Stimulated activated CD8-positive, alpha-beta memory T cell treated with anti-CD3 and anti-CD28 coated beads, Interleukin-12 subunit alpha, Interleukin-12 subunit beta, amount 100 ng/mL, for 4 hours (primary cell): ENCODE results near the gene ESPN.
"Not testable (repeated sequence)": the region's sequence is repeated elsewhere in the genome, so short reads cannot be mapped to it uniquely, and the experiment has no call there.

Experiments used
- DNase-seq: peaks from one replicate; pipeline ENCODE4 v3.0.0-alpha.2; 2020; ENCODE audit warnings: low read depth

ESPN gene

GRCh38 chr1:6428453-6428852, 3.9 kb downstream of the ESPN start:
- not testable (repeated sequence) for DNase-seq

GRCh38 chr1:6429660-6430411, 5.3 kb downstream of the ESPN start:
- DNase-seq = not testable (repeated sequence)

- not testable (repeated sequence) for DNase-seq
Measured at GRCh38 chr1:6431645-6432579, 7.3 kb downstream of the ESPN start.

GRCh38 chr1:6434186-6434585, 9.6 kb downstream of the ESPN start:
- DNase-seq = no peak

GRCh38 chr1:6435129-6435528, 10.6 kb downstream of the ESPN start:
- DNase-seq = no peak

- no peak for DNase-seq
Measured at GRCh38 chr1:6435547-6435946, 11.0 kb downstream of the ESPN start.

- not testable (repeated sequence) for DNase-seq
Measured at GRCh38 chr1:6436277-6436676, 11.7 kb downstream of the ESPN start.

GRCh38 chr1:6437012-6437700, 12.6 kb downstream of the ESPN start:
- DNase-seq = not testable (repeated sequence)

GRCh38 chr1:6438047-6438525, 13.5 kb downstream of the ESPN start:
- peak; percentile 41 for DNase-seq

- DNase-seq = peak; percentile 57
Measured at GRCh38 chr1:6440198-6441126, 15.9 kb downstream of the ESPN start.

- no peak for DNase-seq
Measured at GRCh38 chr1:6441586-6441985, 17.0 kb downstream of the ESPN start.

- no peak for DNase-seq
Measured at GRCh38 chr1:6443339-6444115, 19.0 kb downstream of the ESPN start.

- DNase-seq = no peak
Measured at GRCh38 chr1:6444377-6444776, 19.8 kb downstream of the ESPN start.

- DNase-seq = no peak
Measured at GRCh38 chr1:6445062-6445763, 20.6 kb downstream of the ESPN start.

GRCh38 chr1:6445929-6446328, 21.4 kb downstream of the ESPN start:
- not testable (repeated sequence) for DNase-seq

GRCh38 chr1:6446665-6447015, 22.1 kb downstream of the ESPN start:
- DNase-seq = no peak

- no peak for DNase-seq
Measured at GRCh38 chr1:6447016-6447817, 22.6 kb downstream of the ESPN start.

GRCh38 chr1:6447818-6448748, 23.5 kb downstream of the ESPN start:
- no peak for DNase-seq
